Measurements from ENCODE around the gene NOX5.
"Not testable (repeated sequence)": the region's sequence is repeated elsewhere in the genome, so short reads cannot be mapped to it uniquely, and the experiment has no call there.

Gene NOX5

DNA sequence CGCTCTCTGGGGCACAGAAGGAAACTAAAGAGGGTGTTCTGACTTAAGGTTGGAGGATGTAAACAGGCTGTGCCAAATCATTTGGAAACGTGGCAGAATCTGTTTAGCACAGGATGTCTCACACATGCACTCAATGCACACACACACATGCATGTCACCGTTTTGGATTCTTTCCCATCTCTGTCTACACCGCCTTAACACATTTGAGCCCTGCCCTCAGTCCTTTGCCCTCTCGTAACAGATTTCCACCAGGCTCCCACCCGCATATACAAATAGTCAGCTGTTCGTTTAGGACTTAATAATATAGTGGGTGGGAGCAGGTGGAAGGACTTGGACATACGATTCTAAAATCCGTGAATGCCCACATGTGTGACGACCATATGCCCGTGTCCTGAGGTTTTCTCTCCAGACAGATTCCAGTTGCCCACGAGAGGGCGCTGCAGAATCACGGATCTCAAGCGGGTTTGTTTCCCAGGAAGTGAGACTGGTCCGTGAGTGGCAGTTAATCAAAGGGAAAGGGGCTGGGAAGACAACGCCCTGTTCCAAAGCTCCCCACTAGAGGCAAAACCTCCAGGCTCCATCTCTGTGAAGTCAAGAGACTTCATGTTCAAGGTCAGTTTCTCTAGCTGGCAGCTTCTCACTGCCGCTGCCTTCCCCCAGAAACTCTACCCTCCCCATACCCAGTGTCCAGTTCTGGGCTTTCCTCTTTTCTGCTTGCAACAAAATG is 44.5 kb downstream of the NOX5 start:
- DNase-seq (ENCODE audit: low read depth in 2 of 2): peak; percentile 25 to 44

DNA sequence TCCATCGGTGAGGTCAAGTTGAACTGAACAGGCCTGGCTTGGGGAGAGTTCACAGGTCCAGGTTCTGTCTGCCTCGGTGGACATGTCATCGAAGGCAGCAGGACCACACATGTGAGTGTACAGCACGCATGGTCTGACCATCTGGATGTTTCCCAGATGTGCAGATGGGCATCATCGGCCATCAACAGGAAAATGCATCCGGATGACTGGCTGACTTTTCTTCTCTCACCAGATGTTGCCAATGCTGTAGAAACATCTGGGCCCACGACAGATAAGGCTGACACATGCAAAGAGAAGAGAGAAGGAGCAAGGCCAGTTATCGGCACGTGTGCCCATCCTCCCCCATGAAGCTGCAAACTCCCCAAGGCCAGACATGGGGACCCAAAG is 45.1 kb downstream of the NOX5 start:
- no peak for DNase-seq (ENCODE audit: low read depth in 2 of 2)

DNA sequence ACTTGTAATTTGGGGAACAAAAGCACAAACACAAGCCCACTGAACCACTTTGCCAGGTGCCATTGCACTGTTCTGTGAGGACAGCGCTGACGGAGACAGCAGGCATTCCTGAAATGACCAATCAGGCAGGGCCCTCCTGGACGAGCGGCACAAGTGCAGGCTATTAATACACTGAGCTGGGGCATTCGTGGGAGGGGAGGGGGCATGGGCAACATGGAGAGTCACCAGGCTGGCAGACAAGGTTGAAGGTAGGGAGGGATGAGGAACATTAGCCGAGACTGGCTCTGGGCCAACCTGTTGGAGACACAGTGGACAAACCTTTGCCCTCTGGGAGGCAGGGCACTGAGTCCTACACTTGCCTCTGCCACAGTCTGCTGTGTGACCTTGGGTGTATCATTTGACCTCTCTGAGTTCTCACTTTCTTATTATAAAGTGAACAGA is 45.6 kb downstream of the NOX5 start:
- no peak for DNase-seq (ENCODE audit: low read depth in 2 of 2)

DNA sequence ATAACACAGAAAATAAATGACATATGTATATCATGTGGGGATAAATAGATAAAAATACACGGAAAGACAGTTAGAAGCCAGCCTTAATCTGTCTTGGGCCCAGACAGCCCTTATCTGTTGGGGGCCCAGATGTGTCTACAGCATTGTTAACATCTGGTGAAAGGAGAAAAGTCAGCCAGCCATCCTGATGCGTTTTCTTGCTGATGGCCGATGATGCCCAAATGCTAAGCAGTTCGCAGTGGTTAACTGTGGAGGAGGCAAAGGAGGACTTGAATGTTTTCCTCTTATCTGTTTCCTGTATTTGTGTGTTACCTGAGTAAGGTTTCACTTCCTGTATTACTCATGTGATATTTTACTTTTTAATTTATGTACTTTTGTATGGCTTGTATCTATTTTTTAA is 46.2 kb downstream of the NOX5 start:
- no peak for DNase-seq (ENCODE audit: low read depth in 2 of 2)

GRCh38 chr15:69061414-69061842 is 46.9 kb downstream of the NOX5 start:
- DNase-seq (ENCODE audit: low read depth in 2 of 2): no peak

DNA sequence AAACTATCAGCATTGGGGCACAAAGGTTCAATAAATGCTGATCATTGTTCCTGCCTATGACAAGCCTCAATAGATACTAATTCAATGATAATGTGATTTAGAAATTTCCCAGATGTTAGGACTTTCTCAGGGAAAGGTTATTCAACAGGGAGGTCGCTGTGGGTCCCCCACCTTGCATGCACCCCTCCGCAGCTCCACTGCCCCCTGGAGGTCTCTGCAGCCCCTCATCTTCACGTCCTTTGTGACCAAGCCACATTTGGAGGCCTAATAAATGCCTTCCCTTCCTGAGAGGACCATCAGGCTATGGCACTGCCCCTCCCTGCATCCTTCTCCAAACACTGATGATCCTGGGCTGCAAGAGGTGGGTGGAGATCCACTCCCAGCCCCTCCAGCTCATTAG is 50.2 kb downstream of the NOX5 start:
- DNase-seq (ENCODE audit: low read depth in 2 of 2): no peak

DNA sequence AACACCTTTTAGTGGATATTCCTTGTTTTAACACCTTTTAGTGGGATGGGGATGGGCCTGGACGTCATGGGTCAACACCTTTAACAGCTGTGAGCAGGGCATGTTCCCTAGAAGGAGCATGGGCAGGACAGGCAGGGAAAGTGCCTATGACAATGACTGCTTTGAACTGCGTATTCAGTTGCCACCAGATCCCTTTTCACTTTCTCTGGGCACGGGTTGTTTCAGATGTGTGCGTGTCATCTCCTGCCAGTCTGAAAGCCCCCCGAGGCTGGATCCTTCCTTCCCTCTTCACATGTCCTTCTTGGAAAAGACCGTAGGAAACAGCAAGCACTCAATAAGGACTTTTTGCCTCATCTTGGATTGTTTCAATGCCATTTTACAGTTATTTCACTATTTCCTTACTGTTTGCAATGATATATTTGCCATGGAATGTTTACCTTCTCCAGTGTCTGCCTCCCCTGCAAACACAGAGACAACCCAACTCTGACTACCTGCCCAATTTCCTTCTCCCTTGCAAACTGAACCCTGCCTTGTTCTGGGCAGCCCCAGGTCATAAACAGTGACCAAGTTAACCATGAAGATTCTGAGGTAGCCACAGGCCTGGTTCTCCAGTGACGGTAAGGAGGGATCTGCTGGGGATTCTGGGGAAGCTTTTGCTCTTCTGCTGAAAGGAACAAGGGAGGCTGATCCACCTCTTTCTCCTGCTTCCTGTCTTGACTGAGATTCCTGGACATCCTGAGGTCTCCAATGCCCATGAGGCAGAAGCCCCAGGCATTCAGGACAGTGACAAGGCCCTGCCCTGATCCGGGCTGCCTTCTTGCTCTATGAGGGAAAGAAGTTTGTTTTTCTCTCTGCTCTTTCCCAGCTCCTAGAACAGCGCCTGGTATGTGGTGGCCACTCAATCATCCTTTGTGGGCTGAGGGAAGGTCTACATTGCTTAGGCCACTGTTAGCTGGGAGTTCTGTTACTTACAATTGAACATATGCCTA is 51.8 kb downstream of the NOX5 start:
- DNase-seq (ENCODE audit: low read depth in 2 of 2): no peak

DNA sequence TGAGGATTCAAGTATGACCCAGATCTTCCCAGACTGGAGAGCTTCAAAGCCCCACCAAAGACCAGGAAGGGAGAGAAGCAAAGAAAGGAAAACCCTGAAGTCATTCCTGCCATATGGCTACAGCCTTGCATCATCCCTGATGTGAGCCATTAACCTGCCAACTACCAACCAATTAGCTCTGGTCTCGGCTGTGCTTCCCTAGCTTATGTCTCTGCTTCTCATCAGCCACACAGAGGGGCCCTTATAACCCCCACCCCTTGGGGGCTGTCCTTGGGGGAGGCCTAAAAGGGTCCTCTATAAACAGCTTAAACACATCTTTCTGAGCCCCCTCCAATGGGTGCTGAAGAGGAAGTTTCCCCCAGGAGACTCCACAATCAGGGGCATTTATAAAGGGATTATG is 52.8 kb downstream of the NOX5 start:
- DNase-seq (ENCODE audit: low read depth in 2 of 2): no peak

DNA sequence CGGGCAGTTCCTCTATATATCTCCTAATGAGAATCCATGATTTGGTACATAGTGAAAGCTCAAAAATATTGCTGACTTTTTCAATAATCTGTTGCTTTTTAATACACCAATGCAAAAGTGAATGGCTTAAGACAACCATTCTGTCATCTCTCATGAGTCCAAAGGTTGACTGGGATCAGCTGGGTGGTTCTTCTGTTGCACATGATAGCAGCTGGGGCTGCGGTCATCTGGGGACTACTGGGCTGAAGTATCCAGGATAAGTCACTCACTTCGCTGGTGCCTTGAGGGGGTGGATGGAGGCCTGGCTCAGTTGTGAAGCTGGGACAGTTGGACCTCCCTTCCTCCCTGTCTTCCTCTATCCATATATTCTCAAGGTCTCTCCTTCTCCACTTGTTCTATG is 53.7 kb downstream of the NOX5 start:
- DNase-seq (ENCODE audit: low read depth in 2 of 2): no peak

GRCh38 chr15:69069290-69069689 is 54.8 kb downstream of the NOX5 start:
- DNase-seq (ENCODE audit: low read depth in 2 of 2): not testable (repeated sequence)

- no peak for DNase-seq (ENCODE audit: low read depth in 2 of 2)
Measured at GRCh38 chr15:69069996-69070395, 55.5 kb downstream of the NOX5 start.

DNA sequence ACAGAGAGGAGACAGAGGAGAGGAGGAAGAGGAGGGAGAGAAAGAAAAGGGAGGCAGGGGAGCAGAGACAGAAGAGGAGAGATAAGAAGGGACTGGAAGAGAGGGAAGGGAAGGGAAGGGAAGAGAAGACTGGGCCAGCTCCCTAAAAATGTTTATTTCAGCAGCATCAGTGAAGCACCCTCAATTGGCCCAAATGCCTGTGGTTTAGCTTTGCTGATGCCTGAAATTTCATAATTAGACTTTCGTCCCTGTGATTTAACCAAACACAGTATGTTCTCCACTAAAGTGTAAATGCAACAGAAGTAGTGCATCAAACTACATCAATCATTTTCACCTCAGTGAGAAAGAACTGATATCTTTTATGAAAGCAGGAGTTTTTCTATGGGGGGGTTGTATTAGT is 55.9 kb downstream of the NOX5 start:
- no peak for DNase-seq (ENCODE audit: low read depth in 2 of 2)

GRCh38 chr15:69071260-69071659 is 56.8 kb downstream of the NOX5 start:
- no peak for DNase-seq (ENCODE audit: low read depth in 2 of 2)

GRCh38 chr15:69072906-69073305 is 58.4 kb downstream of the NOX5 start:
- DNase-seq (ENCODE audit: low read depth in 2 of 2): no peak

GRCh38 chr15:69074001-69074842 is 59.7 kb downstream of the NOX5 start:
- no peak for DNase-seq (ENCODE audit: low read depth in 2 of 2)

DNA sequence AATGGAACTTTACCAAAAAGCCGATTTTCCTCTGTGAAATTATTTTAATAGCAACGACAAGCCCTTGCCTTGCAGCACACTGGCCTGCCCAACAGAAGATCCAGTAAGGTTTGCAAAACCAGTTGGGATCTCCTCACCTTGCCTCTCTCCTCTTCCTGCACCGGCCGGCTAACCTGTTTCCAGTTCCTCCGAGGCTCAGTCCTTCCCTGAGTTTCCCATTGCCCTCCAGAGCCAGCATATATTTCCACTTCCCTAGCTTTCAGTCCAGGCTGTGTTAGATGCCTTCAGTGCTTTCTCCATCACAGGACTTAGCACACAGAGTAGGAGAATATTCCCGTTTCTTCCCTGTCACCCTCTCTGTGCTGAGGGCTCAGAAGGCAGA is 60.3 kb downstream of the NOX5 start:
- no peak for DNase-seq (ENCODE audit: low read depth in 2 of 2)

- DNase-seq (ENCODE audit: low read depth in 2 of 2): no peak
Measured at GRCh38 chr15:69075440-69075839, 60.9 kb downstream of the NOX5 start.

- no peak for DNase-seq (ENCODE audit: low read depth in 2 of 2)
Measured at GRCh38 chr15:69076756-69077155, 62.3 kb downstream of the NOX5 start.

DNA sequence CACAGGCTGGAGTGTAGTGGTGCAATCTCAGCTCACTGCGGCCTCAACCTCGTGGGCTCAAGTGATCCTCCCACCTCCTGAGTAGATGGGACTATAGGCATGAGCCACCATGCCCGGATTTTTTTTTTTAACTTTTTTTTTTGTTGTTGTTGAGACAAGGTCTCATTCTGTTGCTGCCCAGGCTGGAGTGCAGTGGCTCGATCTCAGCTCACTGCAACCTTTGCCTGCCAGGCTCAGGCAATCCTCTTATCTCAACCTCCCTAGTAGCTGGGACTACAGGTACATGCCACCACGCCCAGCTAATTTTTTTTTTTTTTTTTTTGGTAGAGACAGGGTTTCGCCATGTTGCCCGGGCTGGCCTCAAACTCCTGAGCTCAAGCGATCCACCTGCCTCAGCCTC is 64.1 kb downstream of the NOX5 start:
- DNase-seq (ENCODE audit: low read depth in 2 of 2): no peak

DNA sequence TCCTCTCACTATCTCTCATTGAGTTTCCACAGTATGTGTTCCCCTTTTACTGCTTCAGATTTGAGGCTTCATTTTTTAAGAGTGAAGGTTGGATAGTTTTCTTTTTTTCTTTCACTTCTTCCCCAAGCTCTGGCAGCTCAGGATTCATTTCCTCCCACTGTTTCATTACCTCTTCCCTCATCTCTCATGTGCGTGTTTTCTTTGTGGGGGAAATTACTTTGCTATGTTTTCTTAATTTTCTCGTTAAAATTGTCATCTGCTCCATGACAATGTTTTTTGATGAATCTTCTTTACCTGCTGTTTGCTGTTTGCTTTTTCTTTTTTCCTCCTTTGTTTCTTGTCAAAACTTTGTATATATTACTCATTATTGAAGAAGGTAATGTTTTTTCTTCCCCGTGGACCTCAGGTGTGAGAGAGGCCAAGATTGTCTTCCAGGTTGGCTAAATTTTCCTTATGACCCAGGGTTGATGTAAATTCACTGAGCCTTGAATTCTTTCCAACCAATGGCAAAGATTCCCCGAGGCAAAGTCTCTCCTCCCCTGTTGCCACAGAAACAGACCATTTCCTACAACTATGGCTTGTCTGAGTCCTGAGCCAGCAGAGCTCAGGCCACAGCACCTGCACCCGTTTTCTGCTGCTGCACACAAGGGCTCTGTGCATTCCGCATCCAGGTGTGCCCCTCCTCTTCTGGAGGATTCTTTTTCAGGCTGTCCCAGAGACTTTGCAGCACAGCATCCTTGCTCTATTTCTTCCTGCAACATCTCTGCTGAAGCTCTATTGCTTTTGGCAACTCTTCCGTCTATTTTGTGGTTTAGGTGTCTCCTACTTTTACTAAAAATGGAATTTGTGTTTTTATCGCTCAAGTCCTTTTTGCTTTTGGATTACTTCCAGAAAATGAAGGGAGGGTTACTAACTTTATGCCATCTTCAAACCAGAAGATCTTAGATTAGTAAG is 66.1 kb downstream of the NOX5 start:
- no peak for DNase-seq (ENCODE audit: low read depth in 2 of 2)
